ENCODE measurements around the gene MS4A18.

- no peak for TF ChIP-seq GATA2 (IDR thresholded peaks at IDR 0.05; ENCODE audit: low read depth, low read length)
- TF ChIP-seq GATA3 (IDR thresholded peaks at IDR 0.05; ENCODE audit: low read depth, low read length), result no peak
Measured at GRCh38 chr11:60724420-60724819, at the start of gene MS4A18.
